Activated gamma-delta T cell treated with anti-CD3 and anti-CD28 coated beads, Interleukin-2, amount 50 U/mL, for 16 hours (primary cell): Measurements from ENCODE around the gene APLP2.
"Not testable (repeated sequence)": the region's sequence is repeated elsewhere in the genome, so short reads cannot be mapped to it uniquely, and the experiment has no call there.

Source experiments
- DNase-seq: peaks from one replicate; pipeline ENCODE4 v3.0.0-alpha.2; 2020; ENCODE audit warnings: low read depth

The APLP2 gene

DNA sequence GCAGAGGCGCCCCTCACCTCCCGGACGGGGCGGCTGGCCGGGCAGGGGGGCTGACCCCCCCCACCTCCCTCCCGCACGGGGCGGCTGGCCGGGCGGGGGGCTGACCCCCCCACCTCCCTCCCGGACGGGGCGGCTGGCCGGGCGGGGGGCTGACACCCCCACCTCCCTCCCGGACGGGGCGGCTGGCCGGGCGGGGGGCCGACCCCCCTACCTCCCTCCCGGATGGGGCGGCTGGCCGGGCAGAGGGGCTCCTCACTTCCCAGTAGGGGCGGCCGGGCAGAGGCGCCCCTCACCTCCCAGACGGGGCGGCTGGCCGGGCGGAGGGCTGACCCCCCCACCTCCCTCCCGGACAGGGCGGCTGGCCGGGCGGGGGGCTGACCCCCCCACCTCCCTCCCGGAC lies 21.5 kb downstream of the APLP2 start:
- DNase-seq, result not testable (repeated sequence)

DNA sequence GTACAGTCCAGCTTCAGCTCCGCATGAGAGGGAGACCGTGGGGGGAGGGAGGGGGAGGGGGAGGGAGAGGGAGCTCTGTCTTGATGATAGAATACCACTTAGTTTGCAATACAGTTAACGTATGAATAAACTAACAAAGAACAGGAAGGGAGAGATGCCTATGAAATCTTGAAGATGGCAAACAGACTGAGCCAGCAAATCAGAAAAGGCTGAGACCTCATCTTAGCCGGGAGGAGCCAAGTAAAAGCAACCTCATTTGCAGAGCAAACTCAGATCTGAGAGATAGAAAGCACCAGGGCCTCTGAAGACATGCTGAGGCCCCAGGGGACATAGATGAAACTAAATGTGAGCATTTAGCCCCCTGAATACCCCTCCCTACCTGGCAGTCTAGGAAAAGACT lies 23.0 kb downstream of the APLP2 start:
- DNase-seq, result no peak

DNA sequence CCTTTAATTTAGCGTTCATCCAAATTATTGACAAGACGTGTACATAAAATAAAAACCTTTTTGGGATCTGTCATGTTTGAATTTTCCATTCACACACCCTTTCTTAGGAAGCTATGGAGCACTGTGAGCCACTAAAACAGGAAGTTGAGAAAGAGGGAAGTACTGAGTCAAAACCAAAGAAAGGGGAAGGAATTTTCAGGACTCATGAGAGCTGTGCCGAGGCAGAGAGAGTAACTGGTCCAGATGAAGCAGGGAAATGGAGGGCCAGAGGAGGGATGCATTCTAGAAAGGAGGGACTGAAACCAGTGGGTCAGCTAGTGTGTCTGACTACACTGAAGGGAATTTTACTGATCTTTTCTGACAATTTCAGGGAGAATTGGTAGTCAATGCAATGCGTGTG lies 24.9 kb downstream of the APLP2 start:
- no peak for DNase-seq

DNA sequence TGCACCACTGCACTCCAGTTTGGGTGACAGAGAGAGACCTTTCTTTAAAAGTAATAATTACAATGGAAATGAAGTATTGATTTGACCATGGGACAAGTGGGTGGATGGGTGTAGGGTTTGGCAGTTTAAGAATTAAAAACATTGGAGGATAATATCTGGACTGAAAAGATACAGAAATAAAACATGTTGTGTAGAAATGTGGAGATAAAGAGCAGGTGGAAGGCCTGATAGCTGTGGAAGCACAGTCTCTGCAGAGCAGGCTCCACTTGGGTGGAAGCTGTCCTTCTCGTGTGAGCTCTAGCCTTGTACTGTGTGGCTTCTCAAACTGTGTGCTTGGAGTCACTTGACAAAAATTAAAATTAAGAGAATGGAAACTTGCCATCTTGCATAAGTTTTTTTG lies 25.6 kb downstream of the APLP2 start:
- DNase-seq, result no peak

DNA sequence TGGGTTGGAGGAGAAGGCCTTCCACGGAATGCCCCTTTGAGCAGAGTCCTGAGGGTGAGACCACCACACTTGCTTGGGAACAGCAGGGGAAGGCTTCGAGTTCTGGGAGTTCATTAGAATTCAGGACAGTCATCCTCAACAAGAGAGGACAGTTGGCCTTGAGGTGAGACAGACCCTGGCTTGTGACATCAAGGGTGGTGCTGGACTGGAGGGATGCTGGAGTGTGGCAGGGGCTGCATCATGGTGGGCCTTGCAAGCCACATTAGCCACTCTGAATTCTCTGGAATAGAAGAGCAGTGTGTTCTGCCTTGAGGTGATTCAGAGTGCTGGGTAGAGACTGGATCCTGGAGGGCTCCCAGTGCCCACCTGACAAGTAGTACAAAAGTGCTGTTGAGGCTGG lies 26.3 kb downstream of the APLP2 start:
- DNase-seq, result no peak

DNA sequence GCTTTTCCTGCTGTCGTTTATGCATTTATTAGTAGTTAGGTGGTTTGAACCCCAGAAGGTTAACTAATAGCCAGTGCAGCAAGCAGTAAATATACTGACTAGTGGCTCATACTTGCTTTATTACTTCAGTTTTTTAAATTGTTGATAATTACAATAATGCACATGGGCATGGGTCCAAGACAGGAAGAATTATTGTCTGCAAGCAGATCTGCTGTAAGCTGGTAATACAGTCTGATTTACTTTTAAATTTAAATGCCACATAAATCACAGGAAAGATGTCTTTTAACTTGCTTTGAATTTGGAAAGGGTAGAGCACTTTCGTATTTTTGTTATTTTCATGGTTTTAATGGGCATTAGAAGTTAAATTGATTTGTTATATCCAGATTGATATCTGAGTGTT lies 27.1 kb downstream of the APLP2 start:
- DNase-seq, result no peak

DNA sequence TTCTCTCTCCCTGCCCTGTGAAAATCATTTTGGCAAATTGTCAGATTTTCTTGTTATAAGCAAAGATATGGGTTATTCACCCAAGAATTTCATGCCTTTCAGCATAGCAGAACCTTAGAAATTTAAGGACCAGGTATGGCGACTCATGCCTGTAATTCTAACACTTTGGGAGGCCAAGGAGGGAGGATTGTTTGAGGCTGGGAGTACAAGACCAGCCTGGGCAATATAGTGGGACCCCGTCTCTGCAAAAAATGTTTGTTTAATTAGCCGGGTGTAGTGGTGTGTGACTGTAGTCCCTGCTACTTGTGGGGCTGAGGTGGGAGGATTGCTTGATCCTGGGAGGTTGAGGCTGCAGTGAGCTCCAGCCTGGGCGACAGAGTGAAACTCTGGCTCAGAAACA lies 27.6 kb downstream of the APLP2 start:
- no peak for DNase-seq

DNA sequence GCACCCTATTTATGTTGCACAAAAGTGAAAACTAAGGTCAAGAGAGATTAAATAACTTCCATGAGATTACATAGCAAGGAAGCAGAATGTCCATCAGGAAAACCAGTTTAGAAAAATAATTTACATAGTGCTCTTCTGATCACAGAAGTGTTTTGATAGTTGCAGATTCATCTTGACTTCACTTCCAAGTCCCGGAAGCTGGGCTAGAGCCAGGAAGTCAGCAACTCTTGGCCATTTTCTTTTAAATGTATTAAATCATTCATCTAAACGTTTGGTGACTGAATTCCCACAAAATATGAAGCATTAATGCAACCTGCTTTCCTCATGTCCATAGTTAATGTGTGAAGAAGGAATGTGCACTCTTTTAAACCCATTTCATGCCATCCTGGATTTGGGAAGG lies 29.7 kb downstream of the APLP2 start:
- DNase-seq, result no peak

DNA sequence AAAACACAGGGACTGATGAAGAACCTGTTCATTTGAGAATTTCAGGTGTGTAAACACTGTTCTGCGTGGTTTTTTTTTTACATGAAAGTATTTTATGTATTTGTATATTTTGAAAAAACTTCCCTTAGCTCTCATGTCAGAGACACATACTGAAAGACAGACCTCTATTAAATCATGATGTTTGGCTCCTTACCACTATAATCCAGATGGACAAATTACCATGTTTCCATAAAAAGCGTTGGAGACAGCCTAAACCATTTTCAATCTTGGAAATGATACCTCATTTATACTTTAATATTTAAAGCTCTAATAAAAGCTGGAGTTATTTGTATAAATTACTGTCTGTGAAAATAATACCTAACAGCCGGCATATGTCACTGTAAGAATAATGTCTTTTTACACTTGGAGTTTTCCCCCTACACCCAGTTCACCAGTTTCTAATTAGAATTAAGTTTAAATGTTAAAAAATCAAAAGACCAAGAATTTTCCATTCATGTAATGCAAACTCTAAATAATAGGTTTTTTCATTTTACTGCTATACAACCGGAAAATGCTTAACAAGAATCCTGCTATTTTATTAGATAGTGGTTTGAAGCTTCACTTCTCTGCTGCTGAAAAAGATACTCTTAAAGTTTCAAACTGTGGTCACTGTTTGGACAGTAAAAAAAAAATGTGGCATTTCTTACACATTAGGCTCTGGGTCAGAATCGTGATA lies 30.8 kb downstream of the APLP2 start:
- DNase-seq, result no peak

DNA sequence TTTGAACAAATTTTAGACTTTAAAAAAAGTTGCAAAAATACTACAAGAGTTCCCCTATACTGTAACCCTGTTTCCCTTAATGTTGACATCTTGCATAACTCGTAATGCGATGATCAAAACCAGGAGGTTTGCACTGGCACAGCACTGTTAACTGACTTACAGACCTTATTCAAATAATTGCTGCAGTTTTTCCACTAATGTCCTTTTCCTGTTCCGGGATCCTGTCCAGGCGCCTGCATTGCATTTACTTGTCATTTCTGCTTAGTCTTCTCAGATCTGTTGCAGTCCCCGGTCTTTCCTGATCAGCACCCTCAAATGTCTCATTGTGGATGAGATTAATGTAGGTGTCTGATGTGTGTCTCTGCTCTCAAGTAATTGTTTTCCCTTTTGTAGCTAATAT lies 32.0 kb downstream of the APLP2 start:
- no peak for DNase-seq

DNA sequence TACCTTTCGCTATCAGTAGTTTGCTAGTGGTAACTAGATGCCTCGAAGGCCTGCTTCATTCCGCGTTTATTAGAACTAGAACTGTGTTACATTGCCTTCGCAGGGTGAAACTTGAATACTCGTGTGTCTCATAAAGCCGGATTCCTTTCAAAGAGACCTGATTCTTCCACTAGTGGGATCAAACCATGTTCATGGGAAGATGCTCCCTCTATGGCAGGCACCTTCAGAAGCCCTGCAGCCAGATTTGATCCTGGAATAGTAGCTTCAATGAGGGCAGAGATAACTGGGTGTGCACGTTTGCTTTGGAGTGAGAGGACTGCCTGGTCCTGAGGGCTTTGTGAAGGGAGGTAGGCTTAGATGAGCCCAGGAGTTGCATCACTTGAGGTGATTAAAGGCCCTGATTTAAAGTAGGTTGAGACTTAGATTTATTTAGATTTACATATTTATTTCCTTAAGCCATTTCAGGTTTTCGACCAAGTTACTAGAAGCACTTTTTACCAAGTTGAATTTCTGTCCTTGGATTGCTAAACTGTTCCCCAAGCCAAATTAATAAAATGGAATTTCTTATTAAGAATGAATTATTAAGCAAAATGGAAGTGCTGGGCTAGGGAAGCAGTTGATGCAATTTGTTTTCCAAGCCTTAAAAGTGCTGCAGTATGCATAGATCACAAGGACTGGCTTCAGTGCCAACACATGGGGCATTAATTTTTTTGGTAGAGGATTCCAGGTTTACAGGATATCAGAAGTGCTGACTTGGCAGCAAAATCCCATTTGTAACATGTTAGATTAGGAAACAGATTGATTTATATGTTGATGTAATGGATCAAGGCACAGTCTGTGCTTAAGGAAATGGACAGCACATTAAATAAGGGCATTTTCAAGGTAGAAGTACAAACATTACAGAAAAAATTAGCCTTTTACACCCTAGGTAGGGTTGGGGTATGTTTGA lies 32.9 kb downstream of the APLP2 start:
- no peak for DNase-seq

DNA sequence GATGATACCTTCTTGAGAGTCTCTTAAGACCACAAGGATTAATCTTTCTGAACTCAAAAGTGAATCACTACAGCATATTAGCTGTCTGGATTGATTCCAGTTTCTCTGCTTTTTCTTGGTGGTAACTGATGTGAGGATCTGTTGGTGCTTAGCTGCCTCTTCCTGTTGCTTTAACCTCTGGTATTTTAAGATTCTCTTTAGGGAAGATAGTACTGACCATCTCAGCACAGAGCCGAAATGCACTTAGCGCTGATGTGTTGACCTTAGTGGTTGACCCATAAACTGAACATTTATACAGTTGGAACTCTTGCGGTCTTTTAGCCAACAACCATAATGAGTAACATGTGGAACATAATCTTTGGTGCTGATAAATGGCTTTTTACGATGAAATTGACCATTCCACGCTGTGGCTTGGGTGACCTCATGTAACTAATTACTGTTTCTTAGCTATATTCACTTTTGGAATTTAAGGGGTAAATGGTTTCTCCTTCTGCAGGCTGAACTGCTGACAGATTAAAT lies 33.7 kb downstream of the APLP2 start:
- no peak for DNase-seq

DNA sequence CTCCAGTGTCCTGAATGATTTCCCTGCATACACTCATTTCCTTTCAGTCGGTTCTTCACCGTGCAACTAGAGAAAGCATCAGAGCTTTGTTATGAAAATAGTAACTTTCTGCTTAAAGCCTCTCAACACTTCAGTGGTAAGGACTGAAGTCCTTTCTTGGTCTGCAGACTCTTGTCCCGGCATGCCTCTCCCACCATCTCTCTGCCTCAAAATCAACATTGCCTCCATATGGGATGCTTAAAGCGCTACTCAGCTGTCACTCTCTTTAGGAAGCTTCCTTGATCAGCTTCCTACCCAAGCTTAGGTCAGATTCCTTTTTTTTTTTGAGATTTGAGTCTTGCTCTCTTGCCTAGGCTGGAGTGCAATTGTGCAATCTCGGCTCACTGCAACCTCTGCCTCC lies 36.7 kb downstream of the APLP2 start:
- no peak for DNase-seq

DNA sequence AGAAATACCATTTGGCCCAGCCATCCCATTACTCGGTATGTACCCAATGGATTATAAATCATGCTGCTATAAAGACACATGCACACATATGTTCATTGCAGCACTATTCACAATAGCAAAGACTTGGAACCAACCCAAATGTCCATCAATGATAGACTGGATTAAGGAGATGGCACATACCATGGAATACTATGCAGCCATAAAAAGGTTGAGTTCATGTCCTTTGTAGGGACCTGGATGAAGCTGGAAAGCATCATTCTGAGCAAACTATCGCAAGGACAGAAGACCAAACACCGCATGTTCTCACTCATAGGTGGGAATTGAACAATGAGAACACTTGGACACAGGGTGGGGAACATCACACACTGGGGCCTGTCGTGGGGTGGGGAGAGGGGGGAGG lies 39.0 kb downstream of the APLP2 start:
- not testable (repeated sequence) for DNase-seq

DNA sequence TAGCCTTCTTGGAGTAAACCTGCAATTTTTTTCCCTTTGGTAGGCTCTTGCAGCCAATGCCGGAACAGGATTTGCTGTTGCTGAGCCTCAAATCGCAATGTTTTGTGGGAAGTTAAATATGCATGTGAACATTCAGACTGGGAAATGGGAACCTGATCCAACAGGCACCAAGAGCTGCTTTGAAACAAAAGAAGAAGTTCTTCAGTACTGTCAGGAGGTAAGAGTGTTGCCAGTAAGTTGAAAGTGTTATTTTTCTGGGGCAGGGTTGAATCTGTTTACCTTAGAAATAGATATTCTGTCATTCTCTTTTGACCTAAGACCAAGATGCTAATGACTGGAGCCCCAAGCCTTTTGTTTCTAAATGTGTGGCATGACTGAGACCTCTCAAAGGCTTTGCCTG lies 39.7 kb downstream of the APLP2 start:
- no peak for DNase-seq

DNA sequence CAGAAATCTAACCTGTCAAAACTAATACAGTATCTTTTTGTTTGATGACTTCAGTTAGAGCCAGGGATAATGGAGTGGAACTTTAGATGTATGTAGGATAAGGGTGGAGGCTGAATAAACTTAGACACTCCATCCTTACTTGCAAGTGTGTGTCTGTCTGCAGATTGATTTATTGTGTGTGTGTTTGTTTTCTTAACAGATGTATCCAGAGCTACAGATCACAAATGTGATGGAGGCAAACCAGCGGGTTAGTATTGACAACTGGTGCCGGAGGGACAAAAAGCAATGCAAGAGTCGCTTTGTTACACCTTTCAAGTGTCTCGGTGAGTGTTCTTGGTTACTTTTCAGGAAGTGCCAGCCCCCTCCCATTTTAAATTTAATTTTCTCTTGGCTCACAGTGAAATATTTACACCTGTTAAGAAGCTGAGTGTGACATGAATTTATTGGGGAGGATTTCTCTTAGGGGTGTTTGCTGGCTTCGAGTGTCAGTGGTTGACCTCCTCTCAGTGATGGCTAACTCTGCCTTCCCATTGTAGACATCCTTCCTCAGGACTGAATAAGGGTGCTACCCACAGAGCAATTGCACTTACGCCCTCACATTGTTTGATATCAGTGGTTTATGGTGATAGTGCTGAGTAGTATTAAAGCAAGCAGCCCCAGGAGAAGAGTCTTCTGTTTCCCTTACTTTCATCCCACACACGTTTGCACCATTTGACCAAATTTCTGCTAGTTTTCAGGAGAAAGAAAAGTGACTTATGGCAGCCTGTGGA lies 40.8 kb downstream of the APLP2 start:
- DNase-seq, result no peak

DNA sequence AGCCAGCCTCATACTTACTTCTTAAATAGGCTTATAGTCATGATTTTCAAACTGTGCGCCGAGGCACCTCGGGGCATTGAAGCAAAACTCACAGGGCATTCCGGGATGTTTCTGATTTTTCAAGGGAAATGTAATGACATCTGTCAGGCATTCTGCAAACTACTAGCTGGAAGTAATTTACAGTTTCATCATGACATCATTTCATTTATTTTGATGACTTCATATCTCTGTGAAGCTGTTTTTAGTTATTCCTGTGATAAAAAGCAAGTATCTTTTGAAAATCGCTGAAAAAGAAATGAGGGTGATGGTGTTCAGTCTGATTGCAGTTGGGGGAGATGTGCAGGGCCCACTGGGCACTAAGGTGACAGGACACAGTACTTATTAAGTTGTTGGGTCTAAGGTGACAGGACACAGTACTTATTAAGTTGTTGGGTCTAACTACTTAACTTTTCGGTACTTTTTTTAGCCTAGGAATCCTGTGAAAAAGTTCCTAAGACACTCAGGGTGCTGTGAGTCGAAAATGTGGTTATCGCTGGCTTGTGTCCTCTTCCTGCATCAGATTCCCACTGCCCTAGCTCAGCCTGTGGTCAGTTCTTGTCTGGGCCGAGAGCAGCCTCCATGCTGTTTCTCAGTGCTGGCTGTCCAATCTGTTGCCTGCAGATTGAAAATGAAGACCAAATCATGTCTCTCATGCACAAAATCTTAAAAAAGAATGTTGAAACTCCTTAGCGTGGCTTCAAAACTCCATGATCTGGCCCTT lies 42.6 kb downstream of the APLP2 start:
- DNase-seq, result no peak

DNA sequence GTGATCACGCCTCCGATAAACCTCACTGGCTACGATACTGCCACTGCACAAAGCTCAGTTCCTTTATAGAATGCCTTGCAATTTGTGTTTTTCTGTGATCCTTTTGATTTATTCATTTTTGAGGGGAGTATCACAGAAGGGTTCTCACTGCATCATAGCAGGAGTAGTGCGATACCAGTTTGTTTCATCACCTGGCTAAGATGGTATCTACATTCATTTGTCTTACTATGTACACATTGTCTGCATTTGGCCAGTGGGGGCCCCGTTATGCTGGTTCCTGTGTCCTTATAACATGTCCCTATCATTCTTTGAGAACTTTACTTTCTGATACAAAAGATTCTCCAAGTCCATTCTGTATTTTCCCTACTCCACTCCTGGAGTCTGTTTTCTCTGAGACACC lies 44.6 kb downstream of the APLP2 start:
- DNase-seq, result no peak

DNA sequence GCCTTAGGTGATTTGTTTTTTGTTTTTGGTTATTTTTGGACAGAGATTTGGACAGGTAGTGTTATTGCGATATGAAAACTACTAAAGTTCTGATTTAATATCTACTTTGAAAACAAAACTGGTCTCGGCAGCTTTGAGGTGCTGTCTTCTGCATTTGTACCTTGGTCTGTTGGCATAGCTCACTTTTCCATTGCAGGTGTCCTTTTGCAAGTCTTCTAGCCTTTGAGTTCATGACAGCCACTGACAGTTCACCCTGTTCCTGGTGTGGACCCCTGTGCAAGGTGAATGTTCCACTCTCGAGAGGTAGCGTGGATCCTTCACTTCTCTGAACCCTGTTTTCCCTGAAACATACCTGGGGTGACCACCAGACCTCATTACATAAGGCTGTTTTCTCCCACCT lies 45.0 kb downstream of the APLP2 start:
- DNase-seq, result no peak

DNA sequence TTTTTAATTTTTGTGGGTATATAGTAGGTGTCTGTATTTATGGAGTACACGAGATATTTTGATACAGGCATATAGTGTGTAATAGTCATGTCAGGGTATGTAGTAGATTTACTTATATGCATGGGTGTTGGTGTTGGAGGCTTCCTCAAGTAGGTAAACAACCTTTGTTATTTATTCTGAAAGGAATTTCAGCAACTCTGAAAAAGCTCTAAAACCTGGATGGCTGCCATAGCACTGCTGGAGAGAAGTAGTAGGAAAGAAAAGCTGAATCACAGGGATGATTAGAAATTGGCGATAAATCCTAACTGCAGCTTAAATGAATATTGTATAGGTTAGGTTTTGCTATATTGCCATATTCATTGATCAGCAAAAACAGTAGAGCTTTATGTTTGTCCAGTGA lies 45.5 kb downstream of the APLP2 start:
- no peak for DNase-seq

DNA sequence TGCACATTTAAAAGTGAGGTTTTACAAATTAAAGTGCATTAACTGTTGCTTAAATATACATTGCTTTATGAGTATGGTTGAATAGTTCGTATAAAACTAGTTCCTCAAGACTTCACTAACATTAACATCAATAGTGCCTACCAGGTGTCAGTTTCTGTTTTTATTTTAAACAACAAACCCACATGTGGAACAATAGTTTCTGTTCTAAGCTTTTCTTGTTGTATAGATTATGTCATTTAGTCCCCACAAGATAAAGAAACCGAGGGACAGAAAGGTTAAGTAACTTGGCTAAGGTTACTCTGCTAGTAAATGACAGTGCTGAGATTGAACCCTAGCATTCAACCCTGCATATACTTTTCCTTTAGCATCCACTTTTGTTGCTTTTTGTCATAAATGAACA lies 48.5 kb downstream of the APLP2 start:
- DNase-seq, result no peak
